Suprapubic skin (tissue), 4 donors: ENCODE data around the gene POTEF.

Experiments used
- CTCF ChIP-seq, 2 donors: fragments of 200-600 bp in 1 of 2; fragments of 450-650 bp in 1 of 2; sonication (generic) in 1 of 2; IDR thresholded peaks; one replicate each; pipeline ENCODE4 v1.5.1; 2016 to 2019; ENCODE audit warnings: antibody characterized with exemption in 2 of 2, mild to moderate bottlenecking in 1 of 2, moderate library complexity in 1 of 2
- EP300 ChIP-seq: sonication (generic); formaldehyde crosslinking; IDR thresholded peaks from one replicate; pipeline ENCODE4 v1.6.1; 2017; ENCODE audit warnings: antibody characterized with exemption
- POLR2A ChIP-seq, 2 donors: fragments of 450-650 bp; IDR thresholded peaks; one replicate each; pipeline ENCODE4 v1.6.1; 2017; ENCODE audit warnings: antibody characterized with exemption in 2 of 2, mild to moderate bottlenecking in 2 of 2, moderate library complexity in 2 of 2
- POLR2AphosphoS5 ChIP-seq, 3 donors: sonication (generic); formaldehyde crosslinking; IDR thresholded peaks; one replicate each; pipeline ENCODE4 v1.6.1; 2017; ENCODE audit warnings: antibody characterized with exemption in 3 of 3

- no peak for TF ChIP-seq CTCF (IDR thresholded peaks at IDR 0.05)
- no peak for TF ChIP-seq POLR2AphosphoS5 (IDR thresholded peaks at IDR 0.05)
- no peak for TF ChIP-seq POLR2A (IDR thresholded peaks at IDR 0.05)
- no peak for TF ChIP-seq EP300
Measured at GRCh38 chr2:130156624-130157004, 27.6 kb upstream of the POTEF start.
